ENCODE results near the gene ZNF423. TPM values are rescaled to one million over a fixed set of nuclear protein-coding genes. Genes with fewer than 3 reads are reported as not detected.

ZNF423 gene
- total RNA-seq, 1 experiment from 2014 or later: 0.49 TPM

- in situ Hi-C loops (cut with HindIII; ENCODE audit: low pct_unique_long_range_greater_than_20kb, low sequenced_read_pairs): no loop called here
- Histone ChIP-seq H3K27me3 (ENCODE audit: control insufficient read depth, insufficient read depth, low read length) (no peaks in the 10 kb centered on the region), H3K4me1 (ENCODE audit: control insufficient read depth, insufficient read depth, low read length) (no peaks in the 10 kb centered on the region), H3K9me3 (ENCODE audit: control insufficient read depth, insufficient read depth, low read depth, low read length) (no peaks in the 10 kb centered on the region), H3K27ac (ENCODE audit: low read length) (no peak overlapping the region), H3K36me3 (ENCODE audit: control insufficient read depth, insufficient read depth, low read length) (no peaks in the 10 kb centered on the region), H3K4me3 (ENCODE audit: low read depth in 2 of 2, low read length in 2 of 2) (no peak overlapping the region)
- no TSS peak for BruUV-seq (replicated peaks)
- CTCF ChIA-PET: no interaction called here
- TF ChIP-seq TCF7L2 (IDR thresholded peaks at IDR 0.05; ENCODE audit: low read depth, low read length) (no peak), POLR2AphosphoS5 (IDR thresholded peaks at IDR 0.05; ENCODE audit: low read depth, low read length) (no peak), SIN3A (IDR thresholded peaks at IDR 0.05; ENCODE audit: borderline replicate concordance, insufficient read depth, low read depth, low read length) (no peak), CTCF (IDR thresholded peaks at IDR 0.05) (no peak), REST (IDR thresholded peaks at IDR 0.05; ENCODE audit: insufficient read depth in 1 of 2, low read depth in 2 of 2, low read length in 1 of 2) (no peak)
- DNase-seq (ENCODE audit: low read depth, low spot score) (no peak), ATAC-seq (no peak)
- intact Hi-C loops (cut with micrococcal nuclease; ENCODE audit: unreplicated experiment): no loop called here
- POLR2A ChIA-PET: no interaction called here
Observed at GRCh38 chr16:49737541-49737940, 118.4 kb downstream of the ZNF423 start.

- ATAC-seq (no peak), DNase-seq (ENCODE audit: low read depth, low spot score) (no peak)
- H3K27ac ChIP-seq (ENCODE audit: low read length): no peak overlapping the region
- no peaks in the 10 kb centered on the region for H3K4me1 ChIP-seq (ENCODE audit: control insufficient read depth, insufficient read depth, low read length)
- TF ChIP-seq TCF7L2 (IDR thresholded peaks at IDR 0.05; ENCODE audit: low read depth, low read length) (no peak), REST (IDR thresholded peaks at IDR 0.05; ENCODE audit: insufficient read depth in 1 of 2, low read depth in 2 of 2, low read length in 1 of 2) (no peak), SIN3A (IDR thresholded peaks at IDR 0.05; ENCODE audit: borderline replicate concordance, insufficient read depth, low read depth, low read length) (no peak), POLR2AphosphoS5 (IDR thresholded peaks at IDR 0.05; ENCODE audit: low read depth, low read length) (no peak), CTCF (IDR thresholded peaks at IDR 0.05) (no peak)
- intact Hi-C loops (cut with micrococcal nuclease; ENCODE audit: unreplicated experiment): no loop called here
- BruUV-seq (replicated peaks): no TSS peak
- in situ Hi-C loops (cut with HindIII; ENCODE audit: low pct_unique_long_range_greater_than_20kb, low sequenced_read_pairs): no loop called here
- POLR2A ChIA-PET: no interaction called here
- no peaks in the 10 kb centered on the region for H3K9me3 ChIP-seq (ENCODE audit: control insufficient read depth, insufficient read depth, low read depth, low read length)
- no peaks in the 10 kb centered on the region for H3K36me3 ChIP-seq (ENCODE audit: control insufficient read depth, insufficient read depth, low read length)
- H3K4me3 ChIP-seq (ENCODE audit: low read depth in 2 of 2, low read length in 2 of 2): no peak overlapping the region
- no peaks in the 10 kb centered on the region for H3K27me3 ChIP-seq (ENCODE audit: control insufficient read depth, insufficient read depth, low read length)
- CTCF ChIA-PET: no interaction called here
Observed at GRCh38 chr16:49734331-49734730, 121.6 kb downstream of the ZNF423 start.
